ENCODE measurements around the gene TBX10.

DNA sequence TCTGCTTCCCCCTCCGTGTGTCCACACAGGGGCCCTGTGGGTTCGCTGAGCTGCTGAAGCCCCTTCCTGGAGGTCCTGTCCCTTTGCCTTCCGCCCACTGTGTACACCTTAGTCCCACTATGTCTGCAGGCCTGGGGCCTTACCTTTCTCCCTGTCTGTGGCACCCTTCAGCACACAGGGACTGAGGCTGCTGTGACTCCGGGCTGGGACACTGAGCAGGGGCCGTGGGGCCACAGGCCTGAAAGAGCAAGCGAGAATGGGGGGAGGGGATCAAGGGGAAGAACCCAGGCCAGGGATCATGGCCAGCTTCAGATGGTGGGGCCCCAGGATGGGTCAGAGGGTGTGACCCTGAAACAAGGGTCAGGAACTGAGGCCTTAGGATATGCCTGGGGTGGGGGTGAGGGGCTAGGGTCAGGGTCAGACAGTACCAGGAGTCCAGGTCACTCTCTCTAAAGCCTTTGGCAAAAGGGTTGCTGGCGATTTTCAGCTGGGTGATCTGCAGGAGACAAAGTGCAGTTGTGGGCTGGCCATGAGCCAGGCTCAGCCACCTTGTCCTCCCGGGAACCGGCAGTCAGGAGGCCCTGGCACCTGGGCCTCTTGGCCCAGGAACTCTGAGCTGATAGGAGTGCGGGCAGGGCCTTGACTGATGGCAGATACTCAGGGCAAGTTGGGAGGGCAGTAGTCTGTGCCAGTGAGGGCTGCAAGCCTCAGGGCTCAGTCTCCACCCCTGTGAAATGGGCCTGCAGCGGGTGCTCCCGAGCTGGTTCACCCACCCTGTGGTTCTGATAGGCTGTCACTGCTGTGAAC lies 7.2 kb downstream of the TBX10 start:
- no peak for TF ChIP-seq POLR2A (IDR thresholded peaks at IDR 0.05)
- TF ChIP-seq, protein P1, sequence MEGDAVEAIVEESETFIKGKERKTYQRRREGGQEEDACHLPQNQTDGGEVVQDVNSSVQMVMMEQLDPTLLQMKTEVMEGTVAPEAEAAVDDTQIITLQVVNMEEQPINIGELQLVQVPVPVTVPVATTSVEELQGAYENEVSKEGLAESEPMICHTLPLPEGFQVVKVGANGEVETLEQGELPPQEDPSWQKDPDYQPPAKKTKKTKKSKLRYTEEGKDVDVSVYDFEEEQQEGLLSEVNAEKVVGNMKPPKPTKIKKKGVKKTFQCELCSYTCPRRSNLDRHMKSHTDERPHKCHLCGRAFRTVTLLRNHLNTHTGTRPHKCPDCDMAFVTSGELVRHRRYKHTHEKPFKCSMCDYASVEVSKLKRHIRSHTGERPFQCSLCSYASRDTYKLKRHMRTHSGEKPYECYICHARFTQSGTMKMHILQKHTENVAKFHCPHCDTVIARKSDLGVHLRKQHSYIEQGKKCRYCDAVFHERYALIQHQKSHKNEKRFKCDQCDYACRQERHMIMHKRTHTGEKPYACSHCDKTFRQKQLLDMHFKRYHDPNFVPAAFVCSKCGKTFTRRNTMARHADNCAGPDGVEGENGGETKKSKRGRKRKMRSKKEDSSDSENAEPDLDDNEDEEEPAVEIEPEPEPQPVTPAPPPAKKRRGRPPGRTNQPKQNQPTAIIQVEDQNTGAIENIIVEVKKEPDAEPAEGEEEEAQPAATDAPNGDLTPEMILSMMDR (IDR thresholded peaks at IDR 0.05) = no peak
